HEK293 (cell line): Measurements from ENCODE around the gene REEP2.

Experiments
- CTCF ChIP-seq: fragments of 450-650 bp; formaldehyde crosslinking; IDR thresholded peaks from 2 replicates; pipeline ENCODE4 v1.5.1; 2016; ENCODE audit warnings: missing biosample characterization, missing genetic modification characterization
- FEZF1 ChIP-seq: fragments of 450-650 bp; formaldehyde crosslinking; IDR thresholded peaks from 2 replicates; pipeline ENCODE4 v1.5.1; 2016; ENCODE audit warnings: missing biosample characterization, missing genetic modification characterization
- KLF8 ChIP-seq: fragments of 450-650 bp; formaldehyde crosslinking; IDR thresholded peaks from 2 replicates; pipeline ENCODE4 v1.5.1; 2016; ENCODE audit warnings: missing biosample characterization, missing genetic modification characterization
- MEIS1 ChIP-seq: sonication (generic); formaldehyde crosslinking; IDR thresholded peaks from 2 replicates; pipeline ENCODE4 v1.8.1; 2022; ENCODE audit warnings: missing genetic modification reagents, mild to moderate bottlenecking, borderline replicate concordance
- MYNN ChIP-seq: fragments of 450-650 bp; formaldehyde crosslinking; IDR thresholded peaks from 2 replicates; pipeline ENCODE4 v1.5.1; 2016; ENCODE audit warnings: missing biosample characterization, missing genetic modification characterization, borderline replicate concordance
- YY1 ChIP-seq: fragments of 450-650 bp; formaldehyde crosslinking; IDR thresholded peaks from 2 replicates; pipeline ENCODE4 v1.5.1; 2018; ENCODE audit warnings: missing biosample characterization, missing genetic modification characterization
- ZBTB7A ChIP-seq: fragments of 450-650 bp; formaldehyde crosslinking; IDR thresholded peaks from 2 replicates; pipeline ENCODE4 v1.5.1; 2016; ENCODE audit warnings: low read depth, missing biosample characterization, missing genetic modification characterization
- ZFP41 ChIP-seq: fragments of 450-650 bp; formaldehyde crosslinking; IDR thresholded peaks from 2 replicates; pipeline ENCODE4 v1.5.1; 2016; ENCODE audit warnings: missing biosample characterization, missing genetic modification characterization, borderline replicate concordance
- ZFP69B ChIP-seq: fragments of 450-650 bp; formaldehyde crosslinking; IDR thresholded peaks from 2 replicates; pipeline ENCODE4 v1.5.1; 2016; ENCODE audit warnings: missing biosample characterization, missing genetic modification characterization
- ZNF23 ChIP-seq: fragments of 450-650 bp; formaldehyde crosslinking; IDR thresholded peaks from 2 replicates; pipeline ENCODE4 v1.5.1; 2016; ENCODE audit warnings: missing biosample characterization, missing genetic modification characterization, borderline replicate concordance
- ZNF302 ChIP-seq: fragments of 450-650 bp; formaldehyde crosslinking; IDR thresholded peaks from 2 replicates; pipeline ENCODE4 v1.5.1; 2016; ENCODE audit warnings: missing biosample characterization, missing genetic modification characterization, low read depth
- ZNF449 ChIP-seq: fragments of 450-650 bp; formaldehyde crosslinking; IDR thresholded peaks from 2 replicates; pipeline ENCODE4 v1.5.1; 2017; ENCODE audit warnings: missing biosample characterization, mild to moderate bottlenecking, missing genetic modification characterization, moderate library complexity
- ZNF514 ChIP-seq: fragments of 450-650 bp; formaldehyde crosslinking; IDR thresholded peaks from 2 replicates; pipeline ENCODE4 v1.5.1; 2016; ENCODE audit warnings: missing biosample characterization, missing genetic modification characterization
- ZNF621 ChIP-seq: fragments of 450-650 bp; formaldehyde crosslinking; IDR thresholded peaks from 2 replicates; pipeline ENCODE4 v1.5.1; 2017; ENCODE audit warnings: missing biosample characterization, missing genetic modification characterization
- ZNF623 ChIP-seq: fragments of 450-650 bp; formaldehyde crosslinking; IDR thresholded peaks from 2 replicates; pipeline ENCODE4 v1.5.1; 2016; ENCODE audit warnings: missing biosample characterization, missing genetic modification characterization
- ZNF626 ChIP-seq: fragments of 450-650 bp; sonication (Bioruptor Pico); formaldehyde crosslinking; IDR thresholded peaks from 2 replicates; pipeline ENCODE4 v1.5.1; 2018; ENCODE audit warnings: missing biosample characterization, missing genetic modification characterization, inconsistent platforms
- ZNF692 ChIP-seq: fragments of 450-650 bp; formaldehyde crosslinking; IDR thresholded peaks from 2 replicates; pipeline ENCODE4 v1.5.1; 2016; ENCODE audit warnings: missing biosample characterization, missing genetic modification characterization
- ZNF701 ChIP-seq: fragments of 450-650 bp; formaldehyde crosslinking; IDR thresholded peaks from 2 replicates; pipeline ENCODE4 v1.5.1; 2016; ENCODE audit warnings: missing biosample characterization, missing genetic modification characterization
- ZSCAN30 ChIP-seq: fragments of 450-650 bp; IDR thresholded peaks from 2 replicates; pipeline ENCODE4 v1.5.1; 2018; ENCODE audit warnings: missing biosample characterization, mild to moderate bottlenecking, missing genetic modification characterization, moderate library complexity
- TF ChIP-seq, protein P1 (sequence below): fragments of 450-650 bp; IDR thresholded peaks from 2 replicates; pipeline ENCODE4 v1.5.1; 2018; ENCODE audit warnings: missing biosample characterization, missing genetic modification characterization
- TF ChIP-seq, protein P2 (sequence below): fragments of 450-650 bp; formaldehyde crosslinking; IDR thresholded peaks from 2 replicates; pipeline ENCODE4 v1.5.1; 2016; ENCODE audit warnings: missing biosample characterization, missing genetic modification characterization, borderline replicate concordance
- TF ChIP-seq, protein P3 (sequence below): fragments of 450-650 bp; formaldehyde crosslinking; IDR thresholded peaks from 2 replicates; pipeline ENCODE4 v1.5.1; 2017; ENCODE audit warnings: missing biosample characterization, missing genetic modification characterization
- TF ChIP-seq, protein P4 (sequence below): fragments of 450-650 bp; formaldehyde crosslinking; conservative IDR thresholded peaks from 2 replicates; pipeline ENCODE4 v1.5.1; 2016; ENCODE audit warnings: low read depth, missing biosample characterization, missing genetic modification characterization

REEP2 gene

DNA sequence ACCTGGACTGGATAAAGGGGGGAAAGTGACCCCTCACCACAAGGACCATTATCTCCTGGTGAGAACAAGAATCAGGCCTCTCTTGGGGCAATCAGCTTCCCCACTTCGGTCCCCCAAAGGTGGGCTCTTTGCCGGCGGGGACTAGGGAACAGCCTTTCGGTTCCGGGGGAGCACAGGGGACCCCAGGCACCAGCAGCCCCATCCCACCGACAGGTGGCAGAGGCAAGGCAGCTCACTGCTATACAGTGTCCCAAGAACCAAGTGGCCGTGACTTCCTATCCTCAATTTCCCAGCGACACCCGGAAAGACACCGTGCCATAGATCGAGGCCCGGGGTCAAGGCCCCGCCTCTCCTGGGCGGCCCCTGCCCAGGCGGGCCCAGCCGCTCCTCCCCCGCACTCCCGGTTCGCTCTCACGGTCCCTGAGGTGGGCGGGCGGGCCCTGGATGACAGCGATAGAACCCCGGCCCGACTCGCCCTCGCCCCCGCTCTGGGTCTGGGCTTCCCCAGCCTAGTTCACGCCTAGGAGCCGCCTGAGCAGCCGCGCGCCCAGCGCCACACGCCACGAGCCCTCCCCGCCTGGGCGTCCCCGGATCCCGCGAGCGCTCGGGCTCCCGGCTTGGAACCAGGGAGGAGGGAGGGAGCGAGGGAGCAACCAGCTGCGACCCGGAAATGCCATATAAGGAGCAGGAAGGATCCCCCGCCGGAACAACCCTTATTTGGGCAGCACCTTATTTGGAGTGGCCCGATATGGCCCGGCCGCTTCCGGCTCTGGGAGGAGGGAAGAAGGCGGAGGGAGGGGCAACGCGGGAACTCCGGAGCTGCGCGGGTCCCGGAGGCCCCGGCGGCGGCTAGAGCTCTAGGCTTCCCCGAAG, 25.8 kb downstream of the REEP2 start (continued):
- TF ChIP-seq ZNF701 (tag by site-specific recombination) = no peak
- TF ChIP-seq ZFP69B (tag by site-specific recombination) = peak; percentile 91
- no peak for TF ChIP-seq ZNF621 (tag by site-specific recombination)
- peak; percentile 52 for TF ChIP-seq YY1 (tag by site-specific recombination)
- TF ChIP-seq, protein P1, sequence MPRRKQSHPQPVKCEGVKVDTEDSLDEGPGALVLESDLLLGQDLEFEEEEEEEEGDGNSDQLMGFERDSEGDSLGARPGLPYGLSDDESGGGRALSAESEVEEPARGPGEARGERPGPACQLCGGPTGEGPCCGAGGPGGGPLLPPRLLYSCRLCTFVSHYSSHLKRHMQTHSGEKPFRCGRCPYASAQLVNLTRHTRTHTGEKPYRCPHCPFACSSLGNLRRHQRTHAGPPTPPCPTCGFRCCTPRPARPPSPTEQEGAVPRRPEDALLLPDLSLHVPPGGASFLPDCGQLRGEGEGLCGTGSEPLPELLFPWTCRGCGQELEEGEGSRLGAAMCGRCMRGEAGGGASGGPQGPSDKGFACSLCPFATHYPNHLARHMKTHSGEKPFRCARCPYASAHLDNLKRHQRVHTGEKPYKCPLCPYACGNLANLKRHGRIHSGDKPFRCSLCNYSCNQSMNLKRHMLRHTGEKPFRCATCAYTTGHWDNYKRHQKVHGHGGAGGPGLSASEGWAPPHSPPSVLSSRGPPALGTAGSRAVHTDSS (tag by site-specific recombination) = no peak
- peak; percentile 93 for TF ChIP-seq ZNF692 (tag by site-specific recombination)
- TF ChIP-seq MYNN (tag by site-specific recombination) = no peak
- TF ChIP-seq, protein P2, sequence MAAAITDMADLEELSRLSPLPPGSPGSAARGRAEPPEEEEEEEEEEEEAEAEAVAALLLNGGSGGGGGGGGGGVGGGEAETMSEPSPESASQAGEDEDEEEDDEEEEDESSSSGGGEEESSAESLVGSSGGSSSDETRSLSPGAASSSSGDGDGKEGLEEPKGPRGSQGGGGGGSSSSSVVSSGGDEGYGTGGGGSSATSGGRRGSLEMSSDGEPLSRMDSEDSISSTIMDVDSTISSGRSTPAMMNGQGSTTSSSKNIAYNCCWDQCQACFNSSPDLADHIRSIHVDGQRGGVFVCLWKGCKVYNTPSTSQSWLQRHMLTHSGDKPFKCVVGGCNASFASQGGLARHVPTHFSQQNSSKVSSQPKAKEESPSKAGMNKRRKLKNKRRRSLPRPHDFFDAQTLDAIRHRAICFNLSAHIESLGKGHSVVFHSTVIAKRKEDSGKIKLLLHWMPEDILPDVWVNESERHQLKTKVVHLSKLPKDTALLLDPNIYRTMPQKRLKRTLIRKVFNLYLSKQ (tag by site-specific recombination) = no peak
- TF ChIP-seq ZNF626 = no peak
- TF ChIP-seq KLF8 (tag by site-specific recombination) = peak; percentile 99
- peak; percentile 90 for TF ChIP-seq ZBTB7A (tag by site-specific recombination)
- TF ChIP-seq FEZF1 (tag by site-specific recombination) = no peak
- TF ChIP-seq, protein P3, sequence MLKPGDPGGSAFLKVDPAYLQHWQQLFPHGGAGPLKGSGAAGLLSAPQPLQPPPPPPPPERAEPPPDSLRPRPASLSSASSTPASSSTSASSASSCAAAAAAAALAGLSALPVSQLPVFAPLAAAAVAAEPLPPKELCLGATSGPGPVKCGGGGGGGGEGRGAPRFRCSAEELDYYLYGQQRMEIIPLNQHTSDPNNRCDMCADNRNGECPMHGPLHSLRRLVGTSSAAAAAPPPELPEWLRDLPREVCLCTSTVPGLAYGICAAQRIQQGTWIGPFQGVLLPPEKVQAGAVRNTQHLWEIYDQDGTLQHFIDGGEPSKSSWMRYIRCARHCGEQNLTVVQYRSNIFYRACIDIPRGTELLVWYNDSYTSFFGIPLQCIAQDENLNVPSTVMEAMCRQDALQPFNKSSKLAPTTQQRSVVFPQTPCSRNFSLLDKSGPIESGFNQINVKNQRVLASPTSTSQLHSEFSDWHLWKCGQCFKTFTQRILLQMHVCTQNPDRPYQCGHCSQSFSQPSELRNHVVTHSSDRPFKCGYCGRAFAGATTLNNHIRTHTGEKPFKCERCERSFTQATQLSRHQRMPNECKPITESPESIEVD (tag by site-specific recombination) = no peak
- TF ChIP-seq, protein P4, sequence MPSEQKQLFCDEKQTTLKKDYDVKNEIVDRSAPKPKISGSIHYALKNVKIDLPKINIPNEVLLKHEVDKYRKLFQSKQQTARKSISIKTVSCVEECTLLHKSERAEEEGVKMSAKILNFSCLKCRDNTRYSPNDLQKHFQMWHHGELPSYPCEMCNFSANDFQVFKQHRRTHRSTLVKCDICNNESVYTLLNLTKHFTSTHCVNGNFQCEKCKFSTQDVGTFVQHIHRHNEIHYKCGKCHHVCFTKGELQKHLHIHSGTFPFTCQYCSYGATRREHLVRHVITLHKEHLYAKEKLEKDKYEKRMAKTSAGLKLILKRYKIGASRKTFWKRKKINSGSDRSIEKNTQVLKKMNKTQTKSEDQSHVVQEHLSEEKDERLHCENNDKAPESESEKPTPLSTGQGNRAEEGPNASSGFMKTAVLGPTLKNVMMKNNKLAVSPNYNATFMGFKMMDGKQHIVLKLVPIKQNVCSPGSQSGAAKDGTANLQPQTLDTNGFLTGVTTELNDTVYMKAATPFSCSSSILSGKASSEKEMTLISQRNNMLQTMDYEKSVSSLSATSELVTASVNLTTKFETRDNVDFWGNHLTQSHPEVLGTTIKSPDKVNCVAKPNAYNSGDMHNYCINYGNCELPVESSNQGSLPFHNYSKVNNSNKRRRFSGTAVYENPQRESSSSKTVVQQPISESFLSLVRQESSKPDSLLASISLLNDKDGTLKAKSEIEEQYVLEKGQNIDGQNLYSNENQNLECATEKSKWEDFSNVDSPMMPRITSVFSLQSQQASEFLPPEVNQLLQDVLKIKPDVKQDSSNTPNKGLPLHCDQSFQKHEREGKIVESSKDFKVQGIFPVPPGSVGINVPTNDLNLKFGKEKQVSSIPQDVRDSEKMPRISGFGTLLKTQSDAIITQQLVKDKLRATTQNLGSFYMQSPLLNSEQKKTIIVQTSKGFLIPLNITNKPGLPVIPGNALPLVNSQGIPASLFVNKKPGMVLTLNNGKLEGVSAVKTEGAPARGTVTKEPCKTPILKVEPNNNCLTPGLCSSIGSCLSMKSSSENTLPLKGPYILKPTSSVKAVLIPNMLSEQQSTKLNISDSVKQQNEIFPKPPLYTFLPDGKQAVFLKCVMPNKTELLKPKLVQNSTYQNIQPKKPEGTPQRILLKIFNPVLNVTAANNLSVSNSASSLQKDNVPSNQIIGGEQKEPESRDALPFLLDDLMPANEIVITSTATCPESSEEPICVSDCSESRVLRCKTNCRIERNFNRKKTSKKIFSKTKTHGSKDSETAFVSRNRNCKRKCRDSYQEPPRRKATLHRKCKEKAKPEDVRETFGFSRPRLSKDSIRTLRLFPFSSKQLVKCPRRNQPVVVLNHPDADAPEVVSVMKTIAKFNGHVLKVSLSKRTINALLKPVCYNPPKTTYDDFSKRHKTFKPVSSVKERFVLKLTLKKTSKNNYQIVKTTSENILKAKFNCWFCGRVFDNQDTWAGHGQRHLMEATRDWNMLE (tag by site-specific recombination) = no peak
- no peak for TF ChIP-seq ZNF302 (tag by site-specific recombination)
- peak; percentile 34; the same call in 1 of the 2 replicates for TF ChIP-seq CTCF (tag by site-specific recombination)
- no peak for TF ChIP-seq ZFP41
- peak; percentile 83; the same call in 1 of the 2 replicates for TF ChIP-seq ZSCAN30 (tag by site-specific recombination)
- TF ChIP-seq ZNF623 = 0 out of 2 replicates have a peak, but pooled peaks have one; percentile 7
- TF ChIP-seq MEIS1 = no peak
- TF ChIP-seq ZNF23 (tag by site-specific recombination) = no peak
- no peak for TF ChIP-seq ZNF514 (tag by site-specific recombination)
- TF ChIP-seq ZNF449 = peak; percentile 89
